ENCODE results near the gene NTRK1. TPM values are rescaled to one million over a fixed set of nuclear protein-coding genes. Genes with fewer than 3 reads are reported as not detected.

Gene NTRK1
- total RNA-seq, 1 experiment from 2014 or later = not detected

DNA sequence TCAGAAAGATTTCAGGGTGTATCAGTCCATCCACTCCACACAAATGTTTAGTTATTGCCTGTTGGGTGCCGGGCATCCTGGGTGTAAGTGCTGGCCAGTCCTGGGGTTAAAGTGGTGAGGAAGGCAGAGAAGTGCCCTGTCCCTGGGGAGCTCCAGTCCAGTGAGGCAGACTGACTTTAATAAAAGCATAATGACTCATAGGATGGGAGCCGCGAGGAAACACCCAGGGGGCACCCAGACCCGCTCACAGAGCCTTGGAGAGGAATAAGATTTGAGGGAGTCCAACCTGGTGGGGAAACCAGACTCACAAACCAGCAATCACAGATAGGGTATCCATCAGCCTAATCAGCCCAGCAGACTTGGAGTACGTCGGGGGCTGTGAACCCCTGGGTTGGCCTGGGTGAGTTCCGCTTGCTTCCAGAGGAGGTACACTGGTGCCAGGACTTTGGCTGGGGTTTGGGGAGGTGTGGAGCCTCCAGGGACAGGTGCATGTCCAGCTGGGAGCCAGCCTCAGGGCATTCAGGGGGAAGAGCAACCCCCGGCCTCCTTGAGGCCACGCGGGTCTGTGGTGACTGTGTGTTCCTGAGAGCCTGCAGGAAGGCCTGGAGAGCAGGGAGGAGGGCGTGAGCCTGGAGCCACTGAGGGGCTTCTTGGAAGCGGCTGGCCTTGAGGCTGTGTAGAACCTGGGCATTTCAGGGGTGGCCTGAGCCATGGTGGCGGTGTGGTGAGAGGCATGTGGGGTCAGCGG, 36.6 kb downstream of the NTRK1 start:
- Histone ChIP-seq H3K36me3 (no peaks in the 10 kb centered on the region), H3K27me3 (no peaks in the 10 kb centered on the region), H3K9me3 (no peaks in the 10 kb centered on the region), H3K4me3 (no peak overlapping the region)
- DNase-seq = peak; percentile 84

DNA sequence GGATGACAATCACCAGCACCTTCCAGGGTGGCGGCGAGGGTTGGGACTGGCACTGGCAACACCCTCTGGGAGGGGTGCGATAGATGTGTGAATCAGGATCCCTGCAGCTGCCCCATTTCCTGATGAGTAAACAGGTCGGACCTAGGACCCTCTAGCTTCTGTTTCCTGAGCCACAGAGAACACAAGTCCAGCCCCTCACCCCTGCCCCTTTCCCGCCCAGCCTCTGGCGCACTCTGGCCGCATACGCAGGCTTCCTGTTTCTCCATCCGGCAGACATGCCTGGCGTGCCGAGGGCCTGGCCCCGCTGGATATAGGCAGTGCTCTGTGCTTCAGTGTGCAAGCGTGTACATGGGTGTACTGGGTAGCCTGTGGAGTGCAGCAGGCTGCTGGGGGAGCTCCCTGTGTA, 37.5 kb downstream of the NTRK1 start:
- H3K36me3 ChIP-seq = no peaks in the 10 kb centered on the region
- no peak overlapping the region for H3K4me3 ChIP-seq
- no peaks in the 10 kb centered on the region for H3K27me3 ChIP-seq
- H3K9me3 ChIP-seq = no peaks in the 10 kb centered on the region
- no peak for DNase-seq

DNA sequence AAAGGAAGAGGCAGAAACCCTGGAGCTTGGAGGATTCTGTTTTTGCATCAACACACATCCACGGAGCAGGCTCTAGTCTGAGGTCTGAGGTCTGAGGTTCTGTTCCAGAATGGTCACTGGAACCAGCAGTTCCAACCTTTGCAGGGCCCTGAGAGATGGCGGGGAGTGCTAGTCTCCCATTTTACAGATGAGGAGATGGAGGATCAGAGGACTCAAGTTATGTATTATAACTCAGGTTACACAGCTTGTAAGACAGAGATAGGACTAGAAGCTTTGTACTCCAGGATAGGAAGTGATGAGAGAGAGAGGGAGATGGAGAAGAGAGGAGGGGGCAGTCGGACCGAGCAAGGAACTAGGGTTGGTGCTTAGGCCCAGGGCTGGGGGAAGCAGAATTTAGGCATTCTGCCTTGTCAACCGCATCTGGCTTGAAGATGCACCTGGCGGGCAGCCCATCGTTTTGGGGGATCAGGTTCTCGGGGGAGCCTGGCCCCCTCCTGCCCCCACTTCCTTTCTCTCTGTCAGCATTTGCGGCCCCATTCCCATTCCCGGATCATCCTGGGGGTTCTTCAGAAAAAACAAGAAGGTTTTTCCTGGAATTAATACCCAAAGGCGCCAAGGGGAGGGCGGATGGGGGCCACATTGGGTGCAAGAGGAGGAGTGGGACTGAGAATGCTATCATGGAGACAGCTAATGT, 38.5 kb downstream of the NTRK1 start:
- Histone ChIP-seq H3K9me3 (no peaks in the 10 kb centered on the region), H3K27me3 (no peaks in the 10 kb centered on the region), H3K4me3 (no peak overlapping the region), H3K36me3 (no peaks in the 10 kb centered on the region)
- DNase-seq = no peak

DNA sequence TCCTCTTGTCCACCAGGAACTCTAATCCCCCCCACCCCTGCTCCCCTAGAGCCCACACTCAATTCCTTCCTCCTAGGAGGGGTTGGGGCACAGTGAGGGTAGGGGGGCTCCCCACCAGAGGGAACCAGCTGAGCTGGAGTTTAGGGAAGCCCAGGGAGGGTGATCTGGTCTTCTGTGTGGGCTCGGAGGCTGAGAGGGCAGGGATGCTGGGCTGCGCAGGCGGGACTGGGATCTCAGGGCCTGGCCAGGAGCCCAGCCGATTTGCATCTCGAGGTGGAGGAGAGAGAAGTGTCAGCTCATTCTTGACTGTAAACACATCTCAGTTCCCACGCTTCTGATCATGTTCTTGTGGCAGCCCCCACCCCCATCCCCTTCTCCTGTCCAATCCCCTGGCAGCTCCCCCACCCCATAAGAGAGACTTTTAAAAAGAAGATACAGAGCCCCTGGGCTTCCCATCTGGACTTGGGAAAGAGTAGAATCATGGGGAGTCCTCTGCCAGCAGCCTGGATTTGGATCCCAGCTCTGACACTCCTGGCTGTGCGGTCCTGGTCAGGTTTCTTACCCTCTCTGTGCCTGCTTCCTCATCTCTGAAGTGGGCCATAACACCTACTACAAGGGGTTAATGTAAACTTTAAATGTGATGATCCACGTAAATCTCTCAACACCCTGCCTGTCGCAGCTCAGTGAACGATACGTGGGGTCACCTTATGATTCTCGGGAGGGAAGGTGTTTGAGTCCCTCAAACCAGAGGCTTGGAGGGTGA, 39.5 kb downstream of the NTRK1 start:
- Histone ChIP-seq H3K9me3 (no peaks in the 10 kb centered on the region), H3K27me3 (no peaks in the 10 kb centered on the region), H3K36me3 (no peaks in the 10 kb centered on the region), H3K4me3 (no peak overlapping the region)
- DNase-seq = no peak

DNA sequence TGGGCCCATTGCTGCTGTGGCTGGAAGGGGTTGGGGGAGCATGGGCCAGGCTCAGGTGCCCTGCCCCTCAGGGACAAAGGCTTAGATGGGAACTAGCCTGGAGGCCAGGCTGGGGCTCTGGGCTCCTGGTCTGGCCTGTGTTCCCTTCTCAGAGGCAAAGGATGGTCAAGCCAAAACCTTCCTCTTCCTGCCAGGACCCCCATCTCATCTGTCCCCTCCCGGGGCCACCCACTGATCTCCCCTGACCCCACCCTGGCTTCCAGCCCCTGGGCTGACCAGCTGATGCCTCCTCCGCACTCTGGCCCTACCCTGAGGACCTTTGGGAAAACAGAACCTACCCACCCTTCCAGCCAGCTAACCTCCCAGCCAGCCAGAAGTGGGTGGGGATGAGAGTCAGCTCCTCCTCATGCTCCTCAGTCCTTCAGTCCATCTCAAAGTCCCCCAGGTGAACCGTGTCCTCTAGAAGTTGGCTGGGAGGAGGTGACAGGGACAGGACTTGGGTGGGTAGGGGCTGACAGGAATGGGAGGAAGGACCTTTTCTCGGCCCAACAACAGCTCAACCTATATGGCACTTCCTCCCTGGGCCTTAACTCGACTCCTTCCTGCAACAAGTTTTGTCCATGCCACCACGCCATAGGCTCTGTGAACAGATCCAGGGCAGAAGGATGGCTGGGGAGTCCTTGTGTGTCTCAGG, 40.4 kb downstream of the NTRK1 start:
- Histone ChIP-seq H3K9me3 (no peaks in the 10 kb centered on the region), H3K36me3 (no peaks in the 10 kb centered on the region), H3K4me3 (no peak overlapping the region), H3K27me3 (no peaks in the 10 kb centered on the region)
- DNase-seq = no peak

DNA sequence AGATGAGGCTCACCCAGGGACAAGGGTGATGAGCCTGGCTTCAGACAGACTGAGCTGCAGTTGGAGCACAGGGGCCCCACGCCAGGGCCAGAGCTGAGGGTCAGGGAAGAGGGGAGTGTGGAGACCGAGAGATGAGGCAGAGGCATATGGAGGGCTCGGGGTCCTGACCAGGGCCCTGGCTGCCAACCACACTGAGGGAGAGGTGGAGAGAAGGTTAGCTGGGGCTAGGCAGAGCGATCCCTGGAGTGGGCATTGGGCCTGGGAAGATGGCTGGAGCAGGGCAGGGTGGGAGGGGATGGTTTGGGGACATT, 40.9 kb downstream of the NTRK1 start:
- no peak for DNase-seq
- no peaks in the 10 kb centered on the region for H3K36me3 ChIP-seq
- no peak overlapping the region for H3K4me3 ChIP-seq
- no peaks in the 10 kb centered on the region for H3K27me3 ChIP-seq
- no peaks in the 10 kb centered on the region for H3K9me3 ChIP-seq

DNA sequence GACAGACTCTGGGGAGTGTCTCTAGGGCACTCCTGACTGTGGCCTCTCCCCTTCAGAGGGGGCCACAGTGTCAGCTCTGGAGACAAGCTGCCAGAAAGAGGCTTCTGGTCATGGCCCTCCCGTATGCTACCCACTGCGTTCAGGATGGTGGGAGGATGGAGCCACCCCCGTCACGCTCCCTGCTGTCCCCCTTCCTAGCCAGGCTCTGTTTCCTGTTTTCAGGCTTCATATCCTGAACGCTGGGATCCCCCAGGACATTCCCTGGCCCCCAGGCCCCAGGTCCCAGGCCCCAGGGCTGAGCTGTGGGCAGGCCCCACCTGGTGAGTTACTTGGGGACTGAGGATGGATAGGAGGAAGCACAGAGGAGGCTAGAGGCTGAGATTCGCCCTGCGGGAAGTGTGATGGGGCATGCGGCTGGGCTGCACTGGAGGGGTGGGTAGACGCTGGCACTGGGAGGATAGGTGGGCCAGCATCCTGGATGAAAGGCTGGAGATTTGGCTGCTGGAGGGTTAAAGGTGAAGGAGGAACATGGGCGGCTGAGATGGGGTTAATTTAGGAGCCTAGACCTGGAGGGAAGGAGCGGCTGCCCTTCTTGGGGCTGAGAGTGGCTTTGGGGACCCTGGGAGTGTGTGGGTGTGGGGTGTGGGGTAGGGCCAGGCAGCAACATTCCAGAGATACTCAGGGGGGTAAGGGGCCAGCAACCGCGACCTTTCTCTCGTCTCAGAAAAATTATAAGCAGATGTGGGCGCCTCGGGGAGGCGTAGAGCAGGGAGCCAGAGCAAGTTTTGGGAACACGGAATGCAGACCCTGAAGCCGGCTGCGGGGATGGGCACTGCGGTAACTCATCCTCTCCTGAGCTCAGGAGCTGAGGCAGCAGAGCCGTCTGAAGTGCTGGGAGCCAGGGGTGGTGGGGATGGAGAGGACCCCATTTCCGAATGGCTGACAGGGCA, 41.6 kb downstream of the NTRK1 start:
- H3K36me3 ChIP-seq = no peaks in the 10 kb centered on the region
- H3K27me3 ChIP-seq = no peaks in the 10 kb centered on the region
- H3K9me3 ChIP-seq = no peaks in the 10 kb centered on the region
- no peak for DNase-seq
- H3K4me3 ChIP-seq = no peak overlapping the region

DNA sequence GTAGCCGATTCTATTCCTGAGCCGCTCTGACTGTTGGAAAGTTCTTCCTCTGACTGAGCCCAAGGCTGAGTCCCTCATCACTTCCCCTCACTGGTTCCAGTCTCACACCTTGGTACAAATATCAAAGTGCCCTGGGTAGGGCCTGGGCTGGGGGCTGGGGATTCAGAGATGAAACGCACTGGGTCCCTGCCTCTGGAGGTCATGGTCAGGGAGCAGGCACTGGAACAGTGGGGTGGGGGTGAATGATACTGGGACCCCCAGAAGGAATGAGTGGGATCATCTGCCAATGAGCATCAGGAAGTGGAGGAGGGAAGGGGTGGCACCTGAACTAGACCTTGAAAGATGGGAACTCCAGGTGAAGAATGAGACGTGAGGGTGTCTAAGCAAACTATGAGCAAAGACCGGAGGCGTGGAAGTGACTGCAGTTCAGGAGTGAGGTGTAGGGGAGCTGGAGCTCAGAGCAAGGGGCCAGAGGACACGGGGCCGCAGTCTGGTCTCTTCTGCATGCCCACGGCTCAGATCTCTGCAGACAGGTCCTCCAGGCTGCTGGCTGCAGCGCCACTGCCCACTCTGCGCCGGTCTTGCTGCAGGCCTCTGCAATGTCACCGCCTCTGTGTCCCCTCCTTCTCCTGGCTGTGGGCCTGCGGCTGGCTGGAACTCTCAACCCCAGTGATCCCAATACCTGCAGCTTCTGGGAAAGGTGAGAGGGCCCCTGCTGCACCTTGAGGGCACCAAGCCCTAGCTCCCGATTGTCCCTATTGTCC, 42.8 kb downstream of the NTRK1 start:
- Histone ChIP-seq H3K27me3 (no peaks in the 10 kb centered on the region), H3K36me3 (no peaks in the 10 kb centered on the region), H3K9me3 (no peaks in the 10 kb centered on the region), H3K4me3 (no peak overlapping the region)
- no peak for DNase-seq

DNA sequence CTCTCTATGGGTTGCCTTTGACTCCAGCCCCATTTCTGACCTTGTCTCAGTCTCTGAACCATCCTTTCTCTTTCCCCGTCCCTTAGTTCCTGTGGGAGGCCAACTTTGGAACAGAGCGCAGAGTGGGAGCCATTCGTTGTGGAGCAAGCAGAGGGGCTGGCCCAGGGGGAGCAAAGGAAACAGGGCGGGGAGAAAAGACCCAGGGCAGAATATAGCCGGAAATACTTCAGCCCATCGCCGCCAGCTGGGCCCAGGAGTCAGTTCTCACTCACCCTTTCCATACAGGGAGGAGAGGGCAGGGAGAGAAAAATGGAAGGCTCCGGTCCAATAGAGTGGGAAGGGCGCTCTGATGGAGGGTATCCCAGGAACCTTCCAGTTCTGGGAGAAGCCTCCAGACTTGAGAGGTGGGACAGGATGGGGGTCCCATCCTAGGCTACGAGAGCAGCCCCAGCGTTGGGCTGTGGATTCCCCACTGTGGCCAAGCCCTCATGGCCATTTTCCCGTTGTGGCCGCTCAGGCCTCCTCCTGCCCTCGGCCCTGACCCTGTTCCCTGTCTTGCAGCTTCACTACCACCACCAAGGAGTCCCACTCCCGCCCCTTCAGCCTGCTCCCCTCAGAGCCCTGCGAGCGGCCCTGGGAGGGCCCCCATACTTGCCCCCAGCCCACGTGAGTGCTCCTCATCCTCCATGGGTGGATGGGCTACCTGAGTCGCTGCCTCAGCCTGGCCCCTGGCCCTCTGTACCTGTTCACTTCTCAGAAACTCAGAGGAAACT, 43.7 kb downstream of the NTRK1 start:
- no peaks in the 10 kb centered on the region for H3K9me3 ChIP-seq
- H3K27me3 ChIP-seq = no peaks in the 10 kb centered on the region
- H3K4me3 ChIP-seq = no peak overlapping the region
- DNase-seq = no peak
- no peaks in the 10 kb centered on the region for H3K36me3 ChIP-seq

DNA sequence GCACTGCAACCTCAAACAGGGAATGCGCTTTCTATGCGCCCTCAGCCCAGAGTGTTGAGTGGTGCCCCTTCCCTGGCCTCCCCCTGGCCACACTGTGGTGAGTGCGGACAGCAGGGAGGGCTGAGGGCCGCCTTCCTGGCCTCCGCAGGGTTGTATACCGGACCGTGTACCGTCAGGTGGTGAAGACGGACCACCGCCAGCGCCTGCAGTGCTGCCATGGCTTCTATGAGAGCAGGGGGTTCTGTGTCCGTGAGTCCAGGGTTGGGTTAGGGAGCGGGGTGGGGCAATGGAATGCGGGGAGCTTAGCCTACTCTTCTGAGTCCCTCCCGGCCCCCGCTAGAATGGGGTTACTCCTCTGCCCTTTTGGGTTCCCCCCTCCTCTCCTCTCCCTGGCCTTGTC, 44.5 kb downstream of the NTRK1 start:
- no peak for DNase-seq
- Histone ChIP-seq H3K27me3 (no peaks in the 10 kb centered on the region), H3K36me3 (no peaks in the 10 kb centered on the region), H3K9me3 (no peaks in the 10 kb centered on the region), H3K4me3 (no peak overlapping the region)

DNA sequence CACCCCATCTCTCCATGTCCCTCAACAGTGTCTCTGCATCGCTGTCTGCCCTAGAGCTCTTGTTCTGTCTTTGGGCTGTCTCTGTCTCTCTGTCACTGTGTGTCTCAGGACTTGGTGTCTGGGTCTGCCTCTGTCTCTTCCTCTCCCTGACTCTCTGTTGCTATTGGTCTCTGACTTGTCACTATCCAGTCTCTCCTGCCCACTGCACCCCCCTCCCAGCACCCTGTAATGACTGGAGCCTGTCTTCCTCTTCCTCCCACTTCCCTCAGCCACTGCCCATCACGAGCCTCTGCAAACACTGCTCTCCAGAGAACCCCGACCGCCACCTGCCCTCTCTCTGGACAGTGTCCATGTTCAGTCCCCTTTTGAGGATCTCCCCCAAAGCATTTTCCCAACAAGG, 45.0 kb downstream of the NTRK1 start:
- H3K9me3 ChIP-seq = no peaks in the 10 kb centered on the region
- no peaks in the 10 kb centered on the region for H3K36me3 ChIP-seq
- H3K4me3 ChIP-seq = no peak overlapping the region
- no peak for DNase-seq
- no peaks in the 10 kb centered on the region for H3K27me3 ChIP-seq

DNA sequence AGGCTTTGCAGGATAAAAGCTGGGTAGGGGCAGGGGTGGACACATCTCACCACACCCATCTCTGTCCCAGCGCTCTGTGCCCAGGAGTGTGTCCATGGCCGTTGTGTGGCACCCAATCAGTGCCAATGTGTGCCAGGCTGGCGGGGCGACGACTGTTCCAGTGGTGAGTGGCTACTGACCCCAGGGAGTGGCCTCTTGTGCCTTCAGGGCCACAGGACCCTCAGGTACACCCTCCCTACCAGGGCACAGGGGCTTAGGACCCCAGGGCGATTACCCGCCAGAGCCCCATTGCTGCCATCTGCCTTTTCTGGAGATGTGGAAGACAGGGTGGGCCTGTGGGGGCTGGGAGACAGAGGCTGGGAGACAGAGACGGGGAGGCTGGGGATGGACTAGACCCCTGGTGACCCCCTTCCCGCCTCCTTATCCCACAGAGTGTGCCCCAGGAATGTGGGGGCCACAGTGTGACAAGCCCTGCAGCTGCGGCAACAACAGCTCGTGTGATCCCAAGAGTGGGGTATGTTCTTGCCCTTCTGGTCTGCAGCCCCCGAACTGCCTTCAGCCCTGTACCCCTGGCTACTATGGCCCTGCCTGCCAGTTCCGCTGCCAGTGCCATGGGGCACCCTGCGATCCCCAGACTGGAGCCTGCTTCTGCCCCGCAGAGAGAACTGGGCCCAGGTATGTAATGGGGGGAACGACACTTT, 45.7 kb downstream of the NTRK1 start:
- H3K36me3 ChIP-seq = no peaks in the 10 kb centered on the region
- H3K27me3 ChIP-seq = no peaks in the 10 kb centered on the region
- no peaks in the 10 kb centered on the region for H3K9me3 ChIP-seq
- no peak for DNase-seq
- no peak overlapping the region for H3K4me3 ChIP-seq

DNA sequence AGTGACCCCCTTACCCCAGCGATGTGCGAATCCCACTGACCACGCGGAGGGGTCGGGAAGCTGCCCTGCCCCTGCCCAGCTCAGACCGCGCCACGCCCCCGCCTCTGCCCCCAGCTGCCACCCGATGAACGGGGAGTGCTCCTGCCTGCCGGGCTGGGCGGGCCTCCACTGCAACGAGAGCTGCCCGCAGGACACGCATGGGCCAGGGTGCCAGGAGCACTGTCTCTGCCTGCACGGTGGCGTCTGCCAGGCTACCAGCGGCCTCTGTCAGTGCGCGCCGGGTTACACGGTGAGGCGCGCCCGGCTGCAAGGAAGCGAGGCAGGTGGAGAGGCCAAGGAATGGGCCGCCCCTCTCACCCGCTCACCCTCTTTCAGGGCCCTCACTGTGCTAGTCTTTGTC, 47.9 kb downstream of the NTRK1 start:
- Histone ChIP-seq H3K4me3 (no peak overlapping the region), H3K36me3 (no peaks in the 10 kb centered on the region), H3K9me3 (no peaks in the 10 kb centered on the region), H3K27me3 (no peaks in the 10 kb centered on the region)
- no peak for DNase-seq

DNA sequence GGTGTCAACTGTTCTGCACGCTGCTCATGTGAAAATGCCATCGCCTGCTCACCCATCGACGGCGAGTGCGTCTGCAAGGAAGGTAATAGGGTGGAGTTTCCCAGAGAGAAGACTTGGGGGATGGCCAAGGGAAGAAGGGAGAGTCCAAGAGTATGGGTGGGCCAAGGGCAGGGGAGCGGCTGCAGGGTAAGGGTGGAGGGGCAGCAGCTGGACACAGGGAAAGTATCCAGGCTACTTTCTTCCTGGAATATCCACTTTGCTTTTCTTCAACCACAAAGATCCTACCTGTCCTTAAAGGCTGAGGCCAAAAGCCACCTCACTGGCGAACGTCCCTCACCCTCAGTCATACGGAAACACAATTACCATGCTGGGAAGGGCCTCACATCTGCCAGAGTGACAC, 48.3 kb downstream of the NTRK1 start:
- no peaks in the 10 kb centered on the region for H3K27me3 ChIP-seq
- no peak overlapping the region for H3K4me3 ChIP-seq
- no peaks in the 10 kb centered on the region for H3K9me3 ChIP-seq
- no peak for DNase-seq
- H3K36me3 ChIP-seq = no peaks in the 10 kb centered on the region
